CD4-positive, alpha-beta memory T cell (primary cell): ENCODE measurements around the gene TBC1D21. TPM values are rescaled to one million over a fixed set of nuclear protein-coding genes. Genes with fewer than 3 reads are reported as not detected.

Source experiments
- CTCF ChIA-PET: fragments of 350-600 bp; sonication (Branson Sonifier 250); formaldehyde crosslinking; loops from one replicate; lab custom pipeline; 2021; ENCODE audit warnings: inconsistent platforms; ENCODE audit not compliant: partially characterized antibody; lab: Charles Lee
- POLR2A ChIA-PET: fragments of 350-600 bp; sonication (Branson Sonifier 250); formaldehyde crosslinking; loops from one replicate; lab custom pipeline; 2021; ENCODE audit not compliant: partially characterized antibody; lab: Charles Lee
- DNase-seq, 5 donors: peaks; one replicate each; pipeline versions ENCODE4 v3.0.0 to v3.0.0-alpha.2; 2020 to 2022; ENCODE audit warnings: mixed read lengths in 1 of 5
- H3K27ac ChIP-seq: one replicate; pipeline ENCODE4 v1.7.0; 2013; ENCODE audit warnings: low read depth, low read length
- H3K27me3 ChIP-seq: 2 replicates; pipeline ENCODE4 v1.7.0; 2013; ENCODE audit warnings: mild to moderate bottlenecking, low read length, moderate library complexity; ENCODE audit not compliant: insufficient read depth
- H3K36me3 ChIP-seq: 2 replicates; pipeline ENCODE4 v1.7.0; 2013; ENCODE audit warnings: mild to moderate bottlenecking, low read length, moderate library complexity; ENCODE audit not compliant: insufficient read depth
- H3K4me1 ChIP-seq: 2 replicates; pipeline ENCODE4 v1.7.0; 2013; ENCODE audit warnings: mild to moderate bottlenecking, low read length, moderate library complexity; ENCODE audit not compliant: insufficient read depth
- H3K4me3 ChIP-seq, 2 donors: one replicate each; pipeline ENCODE4 v1.7.0; 2013; ENCODE audit warnings: low read length in 2 of 2, mild to moderate bottlenecking in 1 of 2
- H3K9me3 ChIP-seq, 2 donors: one replicate each; pipeline ENCODE4 v1.7.0; 2013; ENCODE audit warnings: low read length in 2 of 2, control low read depth in 1 of 2; ENCODE audit not compliant: control insufficient read depth in 1 of 2
- H3K27ac Mint-ChIP-seq, 7 donors: one replicate each; pipeline ENCODE4 v1.8.0; 2020 to 2021; ENCODE audit warnings: mixed read lengths in 7 of 7, mild to moderate bottlenecking in 6 of 7, inconsistent platforms in 3 of 7, moderate library complexity in 3 of 7
- H3K27me3 Mint-ChIP-seq, 2 donors: one replicate each; pipeline ENCODE4 v1.8.0; 2020 to 2021; ENCODE audit warnings: mixed read lengths in 2 of 2
- H3K36me3 Mint-ChIP-seq, 2 donors: one replicate each; pipeline ENCODE4 v1.8.0; 2020 to 2021; ENCODE audit warnings: mixed read lengths in 2 of 2, inconsistent platforms in 1 of 2, mild to moderate bottlenecking in 1 of 2
- H3K4me1 Mint-ChIP-seq, 4 donors: one replicate each; pipeline ENCODE4 v1.8.0; 2020 to 2021; ENCODE audit warnings: mixed read lengths in 4 of 4, mild to moderate bottlenecking in 1 of 4
- H3K4me3 Mint-ChIP-seq, 8 donors: one replicate each; pipeline ENCODE4 v1.8.0; 2020 to 2021; ENCODE audit warnings: mixed read lengths in 8 of 8, mild to moderate bottlenecking in 7 of 8, moderate library complexity in 6 of 8, inconsistent platforms in 3 of 8
- H3K9me3 Mint-ChIP-seq, 8 donors: one replicate each; pipeline ENCODE4 v1.8.0; 2020 to 2021; ENCODE audit warnings: mixed read lengths in 8 of 8, mild to moderate bottlenecking in 5 of 8, inconsistent platforms in 3 of 8, moderate library complexity in 1 of 8
- intact Hi-C: fragments of 100-400 bp; cut with micrococcal nuclease; formaldehyde crosslinking; loops from one replicate; pipeline ENCODE4 v1.15.1; 2023
- polyA plus RNA-seq, 2 donors: library from polyadenylated mRNA; unstranded; fragments of 300-500 nt; fragmentation: Illumina TruSeq; gene quantifications; one replicate each; pipeline ENCODE4 v1.2.3, GENCODE V29; 2021
- total RNA-seq, 2 experiments: library from RNA; stranded (reverse); gene quantifications; one replicate each; pipeline ENCODE4 v1.2.3, GENCODE V29; 2021

The TBC1D21 gene
- total and polyA plus RNA-seq, 4 experiments from 2014 or later, result not detected

GRCh38 chr15:73905225-73905827 is 32.0 kb downstream of the TBC1D21 start:
- Histone ChIP-seq H3K4me3 (no peak overlapping the region), H3K27me3 (no peaks in the 10 kb centered on the region), H3K4me1 (no peaks in the 10 kb centered on the region), H3K9me3 (no peaks in the 10 kb centered on the region), H3K27ac (no peak overlapping the region), H3K36me3 (no peaks in the 10 kb centered on the region)
- H3K36me3 Mint-ChIP-seq, result peaks cover 6 to 19% of the 10 kb centered on the region in 2 donors
- no peaks in the 10 kb centered on the region for H3K27me3 Mint-ChIP-seq
- DNase-seq, result no peak
- H3K27ac Mint-ChIP-seq, result no peak overlapping the region
- intact Hi-C loops, result no loop called here
- ChIA-PET CTCF (interaction anchor here (0.9 to 7.8 kb wide), 7 partner anchors 8 to 68 kb away, joined by 3 to 85 read pairs (median 4); partner anchors contain the start of genes LOXL1 and TBC1D21), POLR2A (no interaction called here)
- no peak overlapping the region for H3K4me3 Mint-ChIP-seq
- peaks cover 0 to 4% (median 0%) of the 10 kb centered on the region in 4 donors for H3K4me1 Mint-ChIP-seq
- no peaks in the 10 kb centered on the region for H3K9me3 Mint-ChIP-seq

- Histone ChIP-seq H3K27me3 (no peaks in the 10 kb centered on the region), H3K27ac (no peak overlapping the region), H3K4me3 (no peak overlapping the region), H3K9me3 (no peaks in the 10 kb centered on the region), H3K36me3 (no peaks in the 10 kb centered on the region), H3K4me1 (no peaks in the 10 kb centered on the region)
- Mint-ChIP-seq H3K36me3 (peaks cover 6 to 23% of the 10 kb centered on the region in 2 donors), H3K4me1 (peaks cover 0 to 4% (median 0%) of the 10 kb centered on the region in 4 donors), H3K4me3 (no peak overlapping the region), H3K27ac (peak overlapping the region in 2 of 7 donors; percentile 46 to 47), H3K9me3 (no peaks in the 10 kb centered on the region), H3K27me3 (no peaks in the 10 kb centered on the region)
- ChIA-PET POLR2A (no interaction called here), CTCF (interaction anchor here (0.9 to 7.8 kb wide), 17 partner anchors 8 to 67 kb away, joined by 3 to 85 read pairs (median 5); partner anchors contain the start of genes LOXL1 and TBC1D21)
- no peak for DNase-seq
- intact Hi-C loops, result no loop called here
Observed at GRCh38 chr15:73906346-73907034, 33.1 kb downstream of the TBC1D21 start.

GRCh38 chr15:73907035-73907408 is 33.7 kb downstream of the TBC1D21 start:
- Mint-ChIP-seq H3K27me3 (no peaks in the 10 kb centered on the region), H3K4me3 (no peak overlapping the region), H3K36me3 (peaks cover 6 to 23% of the 10 kb centered on the region in 2 donors), H3K9me3 (no peaks in the 10 kb centered on the region), H3K4me1 (peaks cover 0 to 4% (median 0%) of the 10 kb centered on the region in 4 donors), H3K27ac (peak overlapping the region in 2 of 7 donors; percentile 47 to 60)
- H3K27me3 ChIP-seq, result no peaks in the 10 kb centered on the region
- H3K27ac ChIP-seq, result no peak overlapping the region
- no peak for DNase-seq
- ChIA-PET CTCF (interaction anchor here (1.0 to 7.8 kb wide), 12 partner anchors 8 to 66 kb away, joined by 3 to 85 read pairs (median 6); partner anchors contain the start of genes LOXL1 and TBC1D21), POLR2A (no interaction called here)
- intact Hi-C loops, result no loop called here
- H3K4me3 ChIP-seq, result no peak overlapping the region
- no peaks in the 10 kb centered on the region for H3K4me1 ChIP-seq
- H3K9me3 ChIP-seq, result no peaks in the 10 kb centered on the region
- no peaks in the 10 kb centered on the region for H3K36me3 ChIP-seq

- Mint-ChIP-seq H3K4me3 (no peak overlapping the region), H3K9me3 (no peaks in the 10 kb centered on the region), H3K36me3 (peaks cover 6 to 23% of the 10 kb centered on the region in 2 donors), H3K27ac (peak overlapping the region in 3 of 7 donors; percentile 63 to 85 (median 77)), H3K27me3 (no peaks in the 10 kb centered on the region), H3K4me1 (peaks cover 0 to 8% (median 3%) of the 10 kb centered on the region in 4 donors)
- no peak overlapping the region for H3K4me3 ChIP-seq
- H3K4me1 ChIP-seq, result no peaks in the 10 kb centered on the region
- ChIA-PET POLR2A (interaction anchor here (1.1 to 1.9 kb wide), 2 partner anchors 12 to 20 kb away, joined by 4 to 7 read pairs; no protein-coding TSS in a partner anchor), CTCF (interaction anchor here (0.8 to 7.8 kb wide), 17 partner anchors 9 to 65 kb away, joined by 3 to 85 read pairs (median 4); partner anchors contain the start of genes LOXL1 and TBC1D21)
- no peak overlapping the region for H3K27ac ChIP-seq
- peak; percentile 57 to 67 (median 62) for DNase-seq
- H3K9me3 ChIP-seq, result no peaks in the 10 kb centered on the region
- H3K27me3 ChIP-seq, result no peaks in the 10 kb centered on the region
- intact Hi-C loops, result loop anchor here (1.0 kb wide), 1 partner anchor 34 kb away; no protein-coding TSS in a partner anchor
- no peaks in the 10 kb centered on the region for H3K36me3 ChIP-seq
Observed at GRCh38 chr15:73908030-73908821, 34.9 kb downstream of the TBC1D21 start.

GRCh38 chr15:73908822-73909122 is 35.4 kb downstream of the TBC1D21 start:
- no peak overlapping the region for H3K4me3 ChIP-seq
- Mint-ChIP-seq H3K27me3 (no peaks in the 10 kb centered on the region), H3K36me3 (peaks cover 6 to 23% of the 10 kb centered on the region in 2 donors), H3K27ac (no peak overlapping the region), H3K9me3 (no peaks in the 10 kb centered on the region), H3K4me3 (no peak overlapping the region), H3K4me1 (peaks cover 4 to 13% (median 5%) of the 10 kb centered on the region in 4 donors)
- H3K36me3 ChIP-seq, result no peaks in the 10 kb centered on the region
- no peaks in the 10 kb centered on the region for H3K27me3 ChIP-seq
- POLR2A ChIA-PET, result interaction anchor here (1.1 to 1.9 kb wide), 2 partner anchors 11 to 19 kb away, joined by 4 to 7 read pairs; no protein-coding TSS in a partner anchor
- DNase-seq, result no peak
- intact Hi-C loops, result loop anchor here (1.0 kb wide), 1 partner anchor 34 kb away; no protein-coding TSS in a partner anchor
- CTCF ChIA-PET, result interaction anchor here (0.8 to 7.8 kb wide), 11 partner anchors 12 to 58 kb away, joined by 3 to 85 read pairs (median 3); partner anchors contain the start of gene TBC1D21
- no peak overlapping the region for H3K27ac ChIP-seq
- H3K4me1 ChIP-seq, result no peaks in the 10 kb centered on the region
- no peaks in the 10 kb centered on the region for H3K9me3 ChIP-seq

GRCh38 chr15:73909651-73910050 is 36.3 kb downstream of the TBC1D21 start:
- Histone ChIP-seq H3K4me1 (peaks cover 6% of the 10 kb centered on the region), H3K27ac (no peak overlapping the region), H3K9me3 (no peaks in the 10 kb centered on the region), H3K36me3 (no peaks in the 10 kb centered on the region), H3K27me3 (no peaks in the 10 kb centered on the region), H3K4me3 (no peak overlapping the region)
- no peak overlapping the region for H3K27ac Mint-ChIP-seq
- intact Hi-C loops, result no loop called here
- no peaks in the 10 kb centered on the region for H3K9me3 Mint-ChIP-seq
- peaks cover 0 to 2% of the 10 kb centered on the region in 2 donors for H3K27me3 Mint-ChIP-seq
- DNase-seq, result no peak
- POLR2A ChIA-PET, result interaction anchor here (1.9 kb wide), 1 partner anchor 18 kb away, joined by 7 read pairs; no protein-coding TSS in a partner anchor
- H3K4me3 Mint-ChIP-seq, result no peak overlapping the region
- peaks cover 6 to 21% (median 12%) of the 10 kb centered on the region in 4 donors for H3K4me1 Mint-ChIP-seq
- peaks cover 6 to 23% of the 10 kb centered on the region in 2 donors for H3K36me3 Mint-ChIP-seq
- CTCF ChIA-PET, result interaction anchor here (1.2 to 7.8 kb wide), 8 partner anchors 13 to 57 kb away, joined by 3 to 85 read pairs (median 4); partner anchors contain the start of gene TBC1D21
